ENCODE data around the gene FAM185A.
"Not testable (repeated sequence)": the region's sequence is repeated elsewhere in the genome, so short reads cannot be mapped to it uniquely, and the experiment has no call there.

The FAM185A gene

GRCh38 chr7:102748605-102749444 lies at the start of gene FAM185A:
TSS of gene FAM185A (plus strand) at chr7:102748999. CDS start at chr7:102749208, 209 bp downstream.
- peak; percentile 99 for DNase-seq

DNA sequence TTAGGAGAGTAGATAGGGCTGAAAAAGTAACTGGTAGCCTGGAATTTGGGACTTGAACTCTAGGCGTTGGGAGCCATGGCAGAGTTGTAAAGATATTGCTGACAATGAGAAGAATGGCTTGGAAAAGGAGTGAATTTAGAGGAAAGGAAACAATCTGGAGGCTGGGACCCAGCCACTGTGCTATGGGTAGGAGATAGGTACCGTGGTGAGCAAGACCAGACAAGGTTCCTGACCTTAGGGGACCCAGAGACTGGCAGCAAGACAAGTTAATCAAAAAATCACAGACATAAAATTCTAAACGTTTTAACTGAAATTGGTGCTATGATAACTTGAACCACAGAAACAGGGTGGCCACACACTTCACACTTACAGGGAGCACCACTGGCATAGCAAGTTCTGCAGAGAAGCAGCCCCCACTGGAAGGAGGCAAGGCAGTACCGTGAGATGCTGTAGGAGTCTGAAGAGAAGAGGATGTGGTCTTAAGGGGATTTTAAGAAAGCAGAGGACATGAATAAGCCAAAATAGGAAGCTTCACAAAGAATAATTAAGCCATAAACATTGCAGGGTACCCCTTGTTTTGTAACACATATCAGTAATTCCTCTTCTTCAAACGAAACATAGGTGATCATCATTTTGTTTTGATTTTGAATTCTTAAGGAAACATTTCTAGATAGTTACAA lies 35.6 kb upstream of the FAM185A start:
- not testable (repeated sequence) for DNase-seq

- DNase-seq, result not testable (repeated sequence)
Measured at GRCh38 chr7:102713691-102714080, 35.1 kb upstream of the FAM185A start.

- not testable (repeated sequence) for DNase-seq
Measured at GRCh38 chr7:102714774-102715522, 33.9 kb upstream of the FAM185A start.

DNA sequence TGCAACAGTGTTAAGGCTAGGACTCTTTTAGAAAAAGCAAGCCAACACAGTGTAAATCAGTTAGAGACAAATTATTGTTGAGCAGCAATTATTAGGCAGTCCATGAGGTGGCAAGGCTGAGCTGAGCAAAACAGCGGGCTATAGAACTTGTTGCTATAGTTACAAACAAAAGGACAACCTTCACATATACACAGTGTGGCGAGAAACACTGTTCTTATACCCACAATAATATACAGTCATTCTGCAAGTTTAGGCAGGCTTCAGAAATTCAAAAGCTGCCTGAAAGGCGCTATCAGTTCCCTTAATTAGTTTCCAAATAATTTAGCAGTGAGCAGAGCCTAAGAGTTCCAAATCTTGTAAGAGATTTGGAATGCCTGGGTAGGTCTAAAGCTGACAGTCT lies 33.1 kb upstream of the FAM185A start:
- not testable (repeated sequence) for DNase-seq

DNA sequence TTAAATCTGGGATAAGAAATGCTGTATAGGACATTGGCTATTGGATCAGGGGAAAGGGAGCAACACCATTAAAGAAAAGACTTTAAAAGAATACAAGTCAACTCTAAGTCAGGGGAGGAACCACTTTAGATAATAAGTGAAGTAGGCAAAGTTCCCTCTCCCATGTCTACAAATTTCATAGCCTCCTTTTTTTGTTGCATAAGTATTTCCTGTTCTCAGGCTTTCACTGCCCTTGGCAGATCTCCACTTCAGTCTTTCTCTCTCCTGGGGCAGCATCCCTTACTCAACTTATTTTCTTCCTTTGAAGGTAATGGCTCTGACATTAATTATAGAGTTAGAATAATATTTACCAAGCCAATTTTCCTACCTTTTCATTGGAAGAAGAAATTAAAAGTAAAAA lies 30.3 kb upstream of the FAM185A start:
- not testable (repeated sequence) for DNase-seq

- not testable (repeated sequence) for DNase-seq
Measured at GRCh38 chr7:102726170-102726569, 22.6 kb upstream of the FAM185A start.

- DNase-seq, result not testable (repeated sequence)
Measured at GRCh38 chr7:102729670-102730069, 19.1 kb upstream of the FAM185A start.

DNA sequence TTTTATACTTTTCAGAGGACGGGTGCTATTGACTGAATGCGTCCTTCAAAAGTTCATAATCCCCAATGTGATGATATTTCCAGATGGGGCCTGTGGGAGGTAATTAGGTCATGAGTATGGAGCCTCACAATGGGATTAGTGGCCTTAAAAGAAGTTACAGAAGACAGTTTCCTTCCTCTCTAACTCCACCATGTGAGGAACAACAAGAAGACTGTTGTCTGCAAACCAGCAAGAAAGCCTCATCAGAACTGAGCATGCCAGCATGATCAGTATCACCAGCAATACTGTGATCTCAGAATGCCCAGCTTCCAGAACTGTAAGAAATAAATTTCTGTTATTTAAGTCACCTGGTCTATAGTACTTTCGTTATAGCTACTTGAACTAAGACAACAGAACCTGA lies 18.4 kb upstream of the FAM185A start:
- DNase-seq, result not testable (repeated sequence)

DNA sequence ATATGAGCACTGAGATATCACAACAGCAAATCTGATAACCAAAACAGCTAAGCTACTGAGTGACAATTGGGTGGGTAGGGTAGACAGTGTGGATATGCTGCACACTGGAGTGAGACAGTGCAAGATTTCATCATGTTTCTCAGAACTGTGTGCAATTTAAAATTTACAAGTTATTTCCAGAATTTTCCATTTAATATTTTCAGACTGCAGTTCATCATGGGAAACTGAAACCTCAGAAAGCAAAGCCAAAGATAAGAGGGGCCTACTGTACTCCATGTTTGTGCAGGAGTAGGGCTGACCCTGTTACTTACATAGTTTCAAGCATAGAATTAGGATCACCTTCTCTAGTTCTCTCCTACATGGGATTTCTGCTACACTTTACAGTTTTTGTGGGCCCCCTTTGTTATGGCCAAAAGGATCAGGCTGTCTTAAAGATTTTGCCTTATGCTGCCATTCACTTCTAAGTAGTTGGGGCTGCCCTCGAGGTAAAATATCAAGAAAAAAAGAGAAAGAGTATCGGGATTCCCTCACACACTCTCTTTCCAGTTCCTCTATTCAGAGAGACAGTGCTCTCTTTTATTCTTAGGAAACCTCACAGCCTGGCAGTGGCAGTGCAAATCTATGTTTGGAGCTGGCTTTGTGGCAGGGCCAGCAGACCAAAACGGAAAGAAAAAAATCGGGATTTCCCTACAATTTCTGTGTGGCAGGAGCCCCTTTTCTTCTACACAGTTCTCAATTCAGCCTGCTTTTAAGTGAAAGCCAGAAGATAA lies 6.6 kb upstream of the FAM185A start:
- not testable (repeated sequence) for DNase-seq

DNA sequence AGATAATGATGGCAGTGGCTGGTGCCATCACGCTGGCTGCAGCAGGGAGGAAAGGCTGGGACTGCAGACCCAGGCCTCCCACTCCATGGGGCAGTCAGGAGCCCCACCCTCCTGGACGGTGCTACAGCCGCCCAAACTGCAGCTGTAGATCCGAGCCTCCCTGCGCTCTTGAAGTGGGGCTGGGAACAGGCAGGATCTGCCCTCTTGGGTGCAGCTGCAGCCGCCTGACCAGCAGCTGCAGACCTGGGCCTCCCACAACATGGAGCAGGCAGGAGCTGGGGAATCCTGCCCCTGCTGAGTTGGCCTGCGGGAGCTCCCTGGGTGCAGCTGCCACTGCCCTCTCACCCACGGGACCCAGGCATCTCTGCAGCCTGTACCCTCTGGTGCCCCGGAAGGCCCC lies 4.9 kb upstream of the FAM185A start:
- DNase-seq, result not testable (repeated sequence)

GRCh38 chr7:102745494-102746288 lies 3.1 kb upstream of the FAM185A start:
- peak; percentile 11 for DNase-seq

DNA sequence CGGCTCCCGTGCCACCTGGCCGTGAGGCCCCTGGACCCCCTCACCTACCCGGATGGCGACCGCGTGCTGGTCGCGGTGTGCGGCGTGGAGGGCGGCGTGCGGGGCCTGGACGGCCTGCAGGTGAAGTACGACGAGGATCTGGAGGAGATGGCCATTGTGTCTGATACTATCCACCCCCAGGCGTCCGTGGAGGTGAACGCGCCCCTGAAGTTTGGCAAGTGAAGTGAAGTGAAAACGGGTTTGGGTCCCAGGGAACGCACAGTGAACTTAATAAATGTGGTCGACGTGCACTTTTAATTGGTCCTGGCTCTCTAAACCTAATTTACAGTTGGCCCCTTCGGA lies 617 bp downstream of the FAM185A start:
- not testable (repeated sequence) for DNase-seq

- DNase-seq, result not testable (repeated sequence)
Measured at GRCh38 chr7:102758227-102758626, 9.4 kb downstream of the FAM185A start.

GRCh38 chr7:102759934-102760333 lies 11.1 kb downstream of the FAM185A start:
- DNase-seq, result not testable (repeated sequence)

DNA sequence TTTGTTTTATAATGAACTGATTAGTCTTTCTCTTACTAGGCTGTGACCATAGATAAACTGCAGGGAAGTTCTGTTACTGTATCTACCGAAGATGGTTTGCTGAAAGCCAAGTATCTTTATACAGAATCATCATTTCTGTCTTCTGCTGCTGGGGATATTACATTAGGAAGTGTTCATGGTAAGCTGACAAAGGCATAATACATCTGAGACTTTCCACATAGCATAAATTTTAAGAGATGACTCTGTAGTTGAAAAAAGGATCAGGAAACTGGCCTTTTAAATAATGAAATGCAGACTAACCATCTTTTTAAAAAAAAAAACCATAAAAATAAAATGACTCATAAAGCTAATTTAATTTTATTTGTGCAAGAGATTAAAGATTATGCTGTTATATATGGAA lies 12.4 kb downstream of the FAM185A start:
- not testable (repeated sequence) for DNase-seq

- not testable (repeated sequence) for DNase-seq
Measured at GRCh38 chr7:102763295-102763905, 14.6 kb downstream of the FAM185A start.

- not testable (repeated sequence) for DNase-seq
Measured at GRCh38 chr7:102769657-102770192, 20.9 kb downstream of the FAM185A start.

DNA sequence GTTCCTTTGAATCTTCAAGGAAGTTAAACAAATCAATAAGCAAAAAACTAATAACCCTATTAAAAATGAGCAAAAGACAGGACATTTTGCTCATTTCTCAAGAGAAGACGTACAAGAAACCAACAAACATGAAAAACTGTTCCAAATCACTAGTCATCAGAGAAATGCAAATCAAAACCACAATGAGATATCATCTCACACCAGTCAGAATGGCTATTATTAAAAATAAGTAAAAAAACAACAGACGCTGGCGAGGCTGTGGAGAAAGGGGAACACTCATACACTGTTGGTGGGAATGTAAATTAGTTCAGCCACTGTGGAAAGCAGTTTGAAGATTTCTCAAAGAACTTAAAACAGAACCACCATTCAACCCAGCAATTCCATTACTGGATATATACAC lies 21.7 kb downstream of the FAM185A start:
- not testable (repeated sequence) for DNase-seq

- not testable (repeated sequence) for DNase-seq
Measured at GRCh38 chr7:102776217-102776616, 27.4 kb downstream of the FAM185A start.

GRCh38 chr7:102778663-102779062 lies 29.9 kb downstream of the FAM185A start:
- DNase-seq, result not testable (repeated sequence)

All from kidney glomerular epithelial cell (primary cell).